ENCODE results near the gene AVEN. TPM values are rescaled to one million over a fixed set of nuclear protein-coding genes. Genes with fewer than 3 reads are reported as not detected.
"Not testable (repeated sequence)": the region's sequence is repeated elsewhere in the genome, so short reads cannot be mapped to it uniquely, and the experiment has no call there.

AVEN gene
- total RNA-seq, 1 donor from 2014 or later = 13.8 TPM

GRCh38 chr15:34023907-34024306 is 15.1 kb downstream of the AVEN start:
- H3K27me3 Mint-ChIP-seq (ENCODE audit: unreplicated experiment) = peaks cover under 1% of the 10 kb centered on the region
- H3K4me3 Mint-ChIP-seq (ENCODE audit: unreplicated experiment) = no peak overlapping the region
- no peaks in the 10 kb centered on the region for H3K4me1 Mint-ChIP-seq (ENCODE audit: low read depth, unreplicated experiment)
- H3K36me3 Mint-ChIP-seq (ENCODE audit: unreplicated experiment) = no peaks in the 10 kb centered on the region
- H3K9me3 Mint-ChIP-seq (ENCODE audit: unreplicated experiment) = no peaks in the 10 kb centered on the region
- DNase-seq = no peak
- TF ChIP-seq CTCF (IDR thresholded peaks at IDR 0.05; ENCODE audit: partially characterized antibody, unreplicated experiment) = no peak
- no peak overlapping the region for H3K27ac Mint-ChIP-seq (ENCODE audit: unreplicated experiment)

GRCh38 chr15:34019369-34019990 is 19.5 kb downstream of the AVEN start:
- Mint-ChIP-seq H3K36me3 (ENCODE audit: unreplicated experiment) (no peaks in the 10 kb centered on the region), H3K4me1 (ENCODE audit: low read depth, unreplicated experiment) (peaks cover 3% of the 10 kb centered on the region), H3K27me3 (ENCODE audit: unreplicated experiment) (peaks cover 2% of the 10 kb centered on the region), H3K4me3 (ENCODE audit: unreplicated experiment) (no peak overlapping the region), H3K9me3 (ENCODE audit: unreplicated experiment) (no peaks in the 10 kb centered on the region), H3K27ac (ENCODE audit: unreplicated experiment) (no peak overlapping the region)
- no peak for DNase-seq
- no peak for TF ChIP-seq CTCF (IDR thresholded peaks at IDR 0.05; ENCODE audit: partially characterized antibody, unreplicated experiment)

- not testable (repeated sequence) for H3K9me3 Mint-ChIP-seq (ENCODE audit: unreplicated experiment); H3K27ac Mint-ChIP-seq (ENCODE audit: unreplicated experiment); H3K4me1 Mint-ChIP-seq (ENCODE audit: low read depth, unreplicated experiment); H3K4me3 Mint-ChIP-seq (ENCODE audit: unreplicated experiment); DNase-seq; H3K27me3 Mint-ChIP-seq (ENCODE audit: unreplicated experiment); H3K36me3 Mint-ChIP-seq (ENCODE audit: unreplicated experiment)
Measured at GRCh38 chr15:34018738-34019137, 20.3 kb downstream of the AVEN start.

- no peak for TF ChIP-seq CTCF (IDR thresholded peaks at IDR 0.05; ENCODE audit: partially characterized antibody, unreplicated experiment)
- no peak overlapping the region for H3K4me3 Mint-ChIP-seq (ENCODE audit: unreplicated experiment)
- H3K27ac Mint-ChIP-seq (ENCODE audit: unreplicated experiment) = no peak overlapping the region
- peaks cover 3% of the 10 kb centered on the region for H3K27me3 Mint-ChIP-seq (ENCODE audit: unreplicated experiment)
- peaks cover 6% of the 10 kb centered on the region for H3K4me1 Mint-ChIP-seq (ENCODE audit: low read depth, unreplicated experiment)
- no peaks in the 10 kb centered on the region for H3K9me3 Mint-ChIP-seq (ENCODE audit: unreplicated experiment)
- DNase-seq = no peak
- H3K36me3 Mint-ChIP-seq (ENCODE audit: unreplicated experiment) = peaks cover 6% of the 10 kb centered on the region
Measured at GRCh38 chr15:34018021-34018645, 20.9 kb downstream of the AVEN start.

DNA sequence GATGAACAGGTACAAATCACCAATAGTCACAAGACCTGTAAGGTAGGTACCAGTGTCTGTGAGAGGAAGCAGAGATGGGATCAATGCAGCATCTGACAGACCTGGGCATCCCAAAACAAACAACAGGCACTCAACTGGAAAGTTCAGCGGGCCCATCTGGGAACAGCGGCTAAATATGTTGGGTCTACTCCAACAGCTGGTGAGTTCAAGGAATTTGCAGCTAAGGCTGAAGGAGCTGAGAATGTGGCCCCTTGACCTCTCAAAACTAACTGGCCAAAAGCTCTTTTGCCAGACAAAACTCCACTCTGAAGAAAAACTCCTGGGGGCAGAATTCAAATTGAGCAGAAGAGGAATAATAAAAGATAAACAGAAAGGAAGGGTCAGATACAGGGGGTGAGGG is 24.4 kb downstream of the AVEN start:
- Mint-ChIP-seq H3K27ac (ENCODE audit: unreplicated experiment) (no peak overlapping the region), H3K4me3 (ENCODE audit: unreplicated experiment) (no peak overlapping the region)

More for the DNA sequence above, 24.4 kb downstream of the AVEN start:
- Mint-ChIP-seq H3K4me1 (ENCODE audit: low read depth, unreplicated experiment) (peaks cover 6% of the 10 kb centered on the region), H3K27me3 (ENCODE audit: unreplicated experiment) (peaks cover 3% of the 10 kb centered on the region), H3K9me3 (ENCODE audit: unreplicated experiment) (no peaks in the 10 kb centered on the region), H3K36me3 (ENCODE audit: unreplicated experiment) (peaks cover 6% of the 10 kb centered on the region)
- DNase-seq = no peak
- no peak for TF ChIP-seq CTCF (IDR thresholded peaks at IDR 0.05; ENCODE audit: partially characterized antibody, unreplicated experiment)
